Panc1 (cell line): ENCODE results near the gene MAP4. TPM values are rescaled to one million over a fixed set of nuclear protein-coding genes. Genes with fewer than 3 reads are reported as not detected.

Source experiments
- ATAC-seq: fragments of 200-7000 bp; cut with Tn5 transposase; 2 replicates; pipeline ENCODE4 v1.9.1; 2020; ENCODE audit warnings: mild to moderate bottlenecking, moderate library complexity
- BruUV-seq: library from RNA; stranded (reverse); fragments of 400-500 nt; replicated peaks from 2 replicates; lab custom pipeline; 2021; lab: Mats Ljungman, UMichigan
- CTCF ChIA-PET: fragments of 300-600 bp; sonication (Branson Sonifier 250); formaldehyde crosslinking; loops from one replicate; lab custom pipeline; 2022; ENCODE audit warnings: antibody characterized with exemption; lab: Charles Lee
- POLR2A ChIA-PET: fragments of 300-600 bp; sonication (Branson Sonifier 250); formaldehyde crosslinking; loops from one replicate; lab custom pipeline; 2022; ENCODE audit warnings: antibody characterized with exemption; lab: Charles Lee
- DNase-seq: peaks from one replicate; pipeline ENCODE4 v3.0.0-alpha.2; 2010; ENCODE audit warnings: low read depth, low spot score
- H3K27ac ChIP-seq: 2 replicates; pipeline ENCODE4 v1.5.1; 2011; ENCODE audit warnings: mild to moderate bottlenecking, low read length, inconsistent platforms
- H3K27me3 ChIP-seq: fragments of 200-500 bp; sonication (Bioruptor generic); 2 replicates; pipeline ENCODE4 v1.6.0; 2014; ENCODE audit warnings: low read length, inconsistent platforms; ENCODE audit not compliant: control insufficient read depth, insufficient read depth
- H3K36me3 ChIP-seq: fragments of 200-500 bp; sonication (Bioruptor generic); 2 replicates; pipeline ENCODE4 v1.5.1; 2014; ENCODE audit warnings: inconsistent platforms, mild to moderate bottlenecking, low read length, moderate library complexity; ENCODE audit not compliant: control insufficient read depth, insufficient read depth
- H3K4me1 ChIP-seq: 2 replicates; pipeline ENCODE4 v1.5.1; 2011; ENCODE audit warnings: inconsistent platforms, mild to moderate bottlenecking, low read length, moderate library complexity; ENCODE audit not compliant: control insufficient read depth, insufficient read depth
- H3K4me3 ChIP-seq, 2 experiments: 2 replicates each; pipeline ENCODE4 v1.5.1; 2011 to 2012; ENCODE audit warnings: low read depth in 2 of 2, low read length in 2 of 2, mild to moderate bottlenecking in 2 of 2, inconsistent platforms in 1 of 2, moderate library complexity in 1 of 2
- H3K9me3 ChIP-seq: fragments of 200-500 bp; sonication (Bioruptor generic); 2 replicates; pipeline ENCODE4 v1.5.1; 2014; ENCODE audit warnings: low read depth, mild to moderate bottlenecking, inconsistent platforms, low read length, moderate library complexity; ENCODE audit not compliant: control insufficient read depth, insufficient read depth
- POLR2AphosphoS5 ChIP-seq: IDR thresholded peaks from 2 replicates; pipeline ENCODE4 v1.6.1; 2012; ENCODE audit warnings: mild to moderate bottlenecking, low read depth, low read length, moderate library complexity
- REST ChIP-seq, 2 experiments: IDR thresholded peaks; 2 replicates each; pipeline ENCODE4 v1.6.1; 2011 to 2012; ENCODE audit warnings: low read depth in 2 of 2, control low read depth in 1 of 2, low read length in 1 of 2, mild to moderate bottlenecking in 1 of 2, moderate library complexity in 1 of 2; ENCODE audit not compliant: insufficient read depth in 1 of 2
- SIN3A ChIP-seq: IDR thresholded peaks from 2 replicates; pipeline ENCODE4 v1.6.1; 2012; ENCODE audit warnings: low read depth, mild to moderate bottlenecking, low read length, moderate library complexity, borderline replicate concordance; ENCODE audit not compliant: insufficient read depth
- TCF7L2 ChIP-seq: IDR thresholded peaks from 2 replicates; pipeline ENCODE4 v1.6.1; 2011; ENCODE audit warnings: mild to moderate bottlenecking, low read depth, low read length, inconsistent platforms
- in situ Hi-C: cut with HindIII; loops from 2 replicates; pipeline ENCODE4 v1.10.0; 2016; ENCODE audit warnings: low sequenced_read_pairs, low pct_unique_long_range_greater_than_20kb
- intact Hi-C: fragments of 100-400 bp; cut with micrococcal nuclease; formaldehyde crosslinking; loops from one replicate; pipeline ENCODE4 v1.10.0; 2022; ENCODE audit not compliant: unreplicated experiment
- total RNA-seq: library from RNA; stranded (reverse); gene quantifications from one replicate; pipeline ENCODE4 v1.2.1, GENCODE V29; 2021; ENCODE audit not compliant: unreplicated experiment
- TF ChIP-seq, protein P1 (sequence below): fragments of 450-650 bp; IDR thresholded peaks from 2 replicates; pipeline ENCODE4 v1.5.1; 2017; ENCODE audit warnings: mild to moderate bottlenecking

The MAP4 gene
- total RNA-seq, 1 experiment from 2014 or later: 150 TPM

DNA sequence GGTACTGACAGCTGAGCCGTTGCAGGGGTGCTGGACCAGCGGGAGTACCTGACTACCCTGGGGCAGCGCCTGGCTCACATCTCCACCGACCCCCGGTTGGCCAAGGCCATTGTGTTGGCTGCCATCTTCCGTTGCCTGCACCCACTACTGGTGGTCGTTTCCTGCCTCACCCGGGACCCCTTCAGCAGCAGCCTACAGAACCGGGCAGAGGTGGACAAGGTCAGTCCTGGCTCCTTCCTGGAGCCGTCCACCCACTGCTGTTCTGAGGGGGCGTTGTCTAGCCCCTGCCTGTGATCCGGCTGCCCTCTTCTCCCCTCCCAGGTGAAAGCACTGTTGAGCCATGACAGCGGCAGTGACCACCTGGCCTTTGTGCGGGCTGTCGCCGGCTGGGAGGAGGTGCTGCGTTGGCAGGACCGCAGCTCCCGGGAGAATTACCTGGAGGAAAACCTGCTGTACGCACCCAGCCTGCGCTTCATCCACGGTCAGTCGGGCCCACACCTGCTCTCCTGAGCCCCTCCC is 167.6 kb downstream of the MAP4 start:
- no peaks in the 10 kb centered on the region for H3K4me1 ChIP-seq
- ATAC-seq: no peak
- no peak for TF ChIP-seq TCF7L2
- no peak for TF ChIP-seq REST (IDR thresholded peaks at IDR 0.05; ENCODE audit: insufficient read depth in 1 of 2, low read depth in 2 of 2, low read length in 1 of 2)
- TF ChIP-seq SIN3A: no peak
- TF ChIP-seq, protein P1, sequence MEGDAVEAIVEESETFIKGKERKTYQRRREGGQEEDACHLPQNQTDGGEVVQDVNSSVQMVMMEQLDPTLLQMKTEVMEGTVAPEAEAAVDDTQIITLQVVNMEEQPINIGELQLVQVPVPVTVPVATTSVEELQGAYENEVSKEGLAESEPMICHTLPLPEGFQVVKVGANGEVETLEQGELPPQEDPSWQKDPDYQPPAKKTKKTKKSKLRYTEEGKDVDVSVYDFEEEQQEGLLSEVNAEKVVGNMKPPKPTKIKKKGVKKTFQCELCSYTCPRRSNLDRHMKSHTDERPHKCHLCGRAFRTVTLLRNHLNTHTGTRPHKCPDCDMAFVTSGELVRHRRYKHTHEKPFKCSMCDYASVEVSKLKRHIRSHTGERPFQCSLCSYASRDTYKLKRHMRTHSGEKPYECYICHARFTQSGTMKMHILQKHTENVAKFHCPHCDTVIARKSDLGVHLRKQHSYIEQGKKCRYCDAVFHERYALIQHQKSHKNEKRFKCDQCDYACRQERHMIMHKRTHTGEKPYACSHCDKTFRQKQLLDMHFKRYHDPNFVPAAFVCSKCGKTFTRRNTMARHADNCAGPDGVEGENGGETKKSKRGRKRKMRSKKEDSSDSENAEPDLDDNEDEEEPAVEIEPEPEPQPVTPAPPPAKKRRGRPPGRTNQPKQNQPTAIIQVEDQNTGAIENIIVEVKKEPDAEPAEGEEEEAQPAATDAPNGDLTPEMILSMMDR: no peak
- no peak for DNase-seq
- in situ Hi-C loops (no loop called here), intact Hi-C loops (no loop called here)
- no peaks in the 10 kb centered on the region for H3K9me3 ChIP-seq
- H3K4me3 ChIP-seq: no peak overlapping the region
- no peak overlapping the region for H3K27ac ChIP-seq
- H3K27me3 ChIP-seq: no peaks in the 10 kb centered on the region
- ChIA-PET POLR2A (no interaction called here), CTCF (no interaction called here)
- peaks cover 2% of the 10 kb centered on the region; the same call in 1 of the 2 replicates for H3K36me3 ChIP-seq
- BruUV-seq: no TSS peak

- Histone ChIP-seq H3K9me3 (no peaks in the 10 kb centered on the region), H3K27ac (no peak overlapping the region), H3K27me3 (no peaks in the 10 kb centered on the region), H3K4me3 (no peak overlapping the region), H3K4me1 (no peaks in the 10 kb centered on the region), H3K36me3 (peaks cover 2% of the 10 kb centered on the region; the same call in 1 of the 2 replicates)
- BruUV-seq: TSS peak; percentile 19
- DNase-seq: no peak
- intact Hi-C loops: no loop called here
- ChIA-PET POLR2A (no interaction called here), CTCF (no interaction called here)
- no peak for ATAC-seq
- in situ Hi-C loops: no loop called here
- TF ChIP-seq, protein P1: no peak
- TF ChIP-seq REST (IDR thresholded peaks at IDR 0.05; ENCODE audit: insufficient read depth in 1 of 2, low read depth in 2 of 2, low read length in 1 of 2): no peak
- no peak for TF ChIP-seq SIN3A
- no peak for TF ChIP-seq TCF7L2
- no peak; the same call in 1 of the 2 replicates for TF ChIP-seq POLR2AphosphoS5
These were observed 168.3 kb downstream of the MAP4 start for GRCh38 chr3:47847801-47848518.
